Activated CD4-positive, CD25-positive, alpha-beta regulatory T cell treated with anti-CD3 and anti-CD28 coated beads, Interleukin-2, amount 50 U/mL, for 24 hours (primary cell): ENCODE data around the gene PDZRN3.
"Not testable (repeated sequence)": the region's sequence is repeated elsewhere in the genome, so short reads cannot be mapped to it uniquely, and the experiment has no call there.

Experiments used
- ATAC-seq, 2 donors: fragments of 150-1000 bp; cut with Tn5 transposase; one replicate each; pipeline ENCODE4 v1.10.0; 2021; ENCODE audit warnings: mild to moderate bottlenecking in 1 of 2, moderate library complexity in 1 of 2

Gene PDZRN3

DNA sequence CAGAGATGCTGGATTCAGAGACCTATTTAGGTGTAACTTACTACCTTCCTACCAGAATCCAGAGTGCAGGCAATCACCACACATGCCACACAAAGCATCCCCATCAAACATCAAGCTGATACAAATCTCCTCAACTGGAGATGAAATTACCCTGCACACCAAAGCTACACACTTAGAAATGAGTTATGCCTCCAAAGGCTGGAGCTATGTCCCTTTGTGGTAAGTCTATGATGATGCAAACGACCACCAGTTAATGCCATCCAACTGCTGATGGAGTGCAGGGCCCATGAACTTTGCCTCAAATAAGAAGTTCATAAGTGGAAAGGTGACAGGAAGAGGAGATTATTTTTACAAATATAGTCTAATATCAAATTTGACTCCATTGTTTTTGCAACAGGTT lies 38.1 kb downstream of the PDZRN3 start:
- no peak for ATAC-seq

DNA sequence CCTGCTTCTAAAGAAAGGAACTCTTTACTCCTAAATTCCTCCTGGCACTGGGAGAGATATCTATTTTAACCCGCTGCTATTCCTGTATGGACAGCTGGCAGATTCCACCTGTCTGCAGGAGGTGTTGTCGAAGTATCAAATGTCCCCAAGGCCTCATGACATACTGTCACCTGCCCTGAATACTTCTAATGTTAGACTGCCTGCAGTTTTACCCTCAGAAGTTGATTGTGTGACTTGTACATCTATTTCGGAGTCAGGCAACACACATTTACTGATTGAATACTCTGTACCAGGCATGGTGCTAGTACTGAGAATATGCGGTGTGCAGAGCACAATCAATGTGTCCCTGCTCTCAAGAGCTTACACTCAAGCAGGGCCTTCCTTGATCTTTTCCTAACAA lies 38.6 kb downstream of the PDZRN3 start:
- ATAC-seq = no peak

DNA sequence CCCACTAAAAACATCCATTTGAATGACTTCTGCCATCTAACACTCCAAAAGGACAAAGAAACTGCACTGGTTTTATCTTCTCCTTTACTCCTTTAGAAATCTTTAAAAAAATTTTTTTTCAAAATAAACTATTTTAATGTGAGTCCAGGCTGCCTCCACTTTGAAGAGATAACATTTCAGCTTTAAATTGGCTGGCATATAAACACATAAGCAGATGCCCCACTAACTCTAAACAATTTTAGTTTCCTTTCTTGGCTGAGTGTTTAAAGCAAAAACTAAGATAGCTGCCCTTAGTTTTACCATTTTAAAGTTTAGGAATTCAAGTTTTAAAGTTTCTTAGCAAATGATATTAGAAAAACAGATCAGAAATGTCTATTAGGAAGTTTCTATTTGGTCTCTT lies 39.9 kb downstream of the PDZRN3 start:
- no peak for ATAC-seq

GRCh38 chr3:73582535-73582934 lies 42.2 kb downstream of the PDZRN3 start:
- no peak for ATAC-seq

GRCh38 chr3:73581134-73581846 lies 43.5 kb downstream of the PDZRN3 start:
- ATAC-seq = no peak

DNA sequence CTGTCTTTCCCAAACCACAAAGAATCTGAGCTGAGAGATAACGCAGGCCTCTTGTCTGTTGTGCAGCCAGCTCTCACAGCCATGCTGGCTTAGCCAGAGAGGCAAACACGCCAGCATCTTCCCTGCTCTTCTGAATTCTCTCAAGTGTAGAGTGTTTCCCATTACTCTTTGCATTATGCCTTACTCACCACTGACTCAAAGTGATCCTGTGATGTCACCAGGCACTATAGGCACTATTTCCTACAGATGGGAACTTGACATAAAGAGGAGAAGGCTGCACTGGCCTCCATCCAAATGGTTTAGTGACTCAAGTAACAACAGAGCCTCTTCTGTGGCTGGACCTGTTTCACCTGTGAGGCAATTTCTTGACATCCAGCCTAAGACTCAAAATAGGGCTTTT lies 44.4 kb downstream of the PDZRN3 start:
- no peak for ATAC-seq

DNA sequence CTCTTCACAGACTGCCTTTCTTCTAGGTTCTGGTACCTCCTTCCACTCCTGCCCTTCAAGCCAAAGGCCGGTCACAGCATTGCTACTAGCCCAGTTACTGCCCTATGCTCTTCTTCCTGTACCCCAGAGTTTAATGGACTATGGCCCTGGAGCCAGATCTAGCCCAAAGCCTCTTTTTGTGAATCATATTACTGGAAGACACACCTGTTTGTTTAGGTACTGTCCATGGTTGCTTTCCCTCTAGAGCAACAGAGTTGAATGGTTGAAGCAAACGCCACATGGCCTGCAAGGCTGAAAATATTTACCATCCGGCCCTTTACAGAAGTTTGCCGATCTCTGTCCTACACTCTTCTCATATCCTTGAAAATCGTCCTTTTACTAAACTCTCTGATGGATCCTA lies 47.0 kb downstream of the PDZRN3 start:
- ATAC-seq = no peak

GRCh38 chr3:73576999-73577461 lies 47.7 kb downstream of the PDZRN3 start:
- ATAC-seq = no peak

DNA sequence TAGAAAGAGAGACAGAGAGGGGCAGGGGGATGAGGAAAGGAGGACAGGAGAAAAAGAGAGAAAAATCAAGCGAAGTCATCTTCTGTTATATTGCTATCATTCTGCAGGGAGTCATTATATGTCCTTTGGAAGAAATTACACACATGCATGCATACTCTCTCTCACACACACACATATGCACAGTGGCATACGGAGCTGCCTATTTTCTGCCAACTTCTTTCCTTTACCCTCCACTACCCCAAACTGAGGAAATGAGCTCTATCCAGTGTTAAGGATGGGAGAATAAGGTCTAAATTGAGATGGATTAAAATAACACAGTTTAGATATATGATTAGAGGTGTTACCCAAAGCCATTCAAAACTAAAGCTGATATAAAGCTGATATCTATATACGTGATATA lies 48.8 kb downstream of the PDZRN3 start:
- ATAC-seq = no peak

GRCh38 chr3:73575519-73575918 lies 49.2 kb downstream of the PDZRN3 start:
- no peak for ATAC-seq

GRCh38 chr3:73573204-73573603 lies 51.5 kb downstream of the PDZRN3 start:
- no peak for ATAC-seq

DNA sequence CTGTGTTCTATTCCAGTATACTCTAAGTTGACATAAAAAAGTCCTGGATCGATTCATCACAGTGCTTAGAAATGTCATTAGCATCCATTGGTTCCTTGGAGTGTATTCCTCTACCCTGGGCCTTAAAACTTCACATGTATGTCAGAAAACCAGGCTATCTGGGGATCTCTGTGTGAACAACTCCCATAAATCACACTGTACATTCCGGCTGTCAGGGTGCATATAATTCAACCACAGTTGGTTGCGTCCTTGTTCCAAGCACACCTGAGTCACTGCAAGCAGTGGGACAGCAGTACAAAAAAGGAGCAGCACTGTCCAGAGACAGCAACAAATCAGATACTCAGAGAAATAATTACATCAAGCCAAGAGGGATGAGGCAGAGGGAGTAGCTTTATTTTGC lies 52.4 kb downstream of the PDZRN3 start:
- ATAC-seq = no peak

DNA sequence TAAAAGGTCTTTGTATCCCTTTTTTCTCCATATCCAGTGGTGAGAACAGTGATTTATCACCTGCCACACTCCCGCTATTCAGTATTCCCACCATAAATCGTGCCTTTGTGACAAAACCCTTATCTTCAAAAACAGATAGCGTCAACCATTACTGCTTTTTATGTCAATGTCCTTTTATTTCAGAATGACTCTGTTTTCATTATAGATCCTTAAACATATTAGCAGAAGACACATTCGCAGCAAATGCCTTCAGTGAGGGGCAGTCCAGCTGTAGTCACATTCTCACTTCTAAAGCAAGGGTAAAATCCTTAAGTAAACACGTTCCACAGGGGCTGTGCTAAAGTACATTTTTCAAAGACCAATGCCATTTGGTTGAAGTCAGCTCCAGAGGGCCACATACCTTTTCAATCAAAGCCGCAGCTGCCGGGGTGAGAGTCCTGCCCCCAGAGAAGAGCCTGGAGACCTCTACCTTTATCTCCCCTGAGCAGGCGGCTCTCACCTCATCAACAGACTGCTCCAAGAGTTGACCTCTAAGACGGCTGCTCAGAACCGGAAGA lies 53.4 kb downstream of the PDZRN3 start:
- ATAC-seq = no peak

DNA sequence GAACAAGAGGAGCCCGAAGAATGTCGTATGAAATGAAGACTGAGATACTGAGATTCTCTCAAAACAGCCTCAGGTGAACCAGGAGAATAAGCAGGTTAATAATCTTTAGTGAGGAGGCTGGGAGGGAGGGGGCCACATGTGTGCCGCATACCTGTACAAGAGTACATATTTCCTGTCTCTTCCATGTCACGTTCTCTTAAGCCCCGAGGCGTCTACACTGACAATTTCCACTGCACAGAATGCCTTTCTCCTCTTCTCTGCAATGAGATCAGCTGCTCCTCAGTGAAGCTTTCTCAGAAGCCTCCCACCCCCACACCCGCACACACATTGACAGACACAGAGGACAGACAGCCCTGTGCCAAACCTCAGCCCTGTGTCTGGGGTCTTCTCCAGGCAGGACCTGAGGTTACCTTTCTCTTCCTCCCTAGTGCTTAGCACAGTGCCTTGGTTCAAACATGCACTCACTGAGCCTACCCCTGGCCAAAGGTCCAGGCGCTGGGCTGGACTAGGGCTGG lies 55.4 kb downstream of the PDZRN3 start:
- ATAC-seq = no peak

- ATAC-seq = no peak
Measured at GRCh38 chr3:73568371-73568862, 56.3 kb downstream of the PDZRN3 start.

GRCh38 chr3:73565374-73565773 lies 59.4 kb downstream of the PDZRN3 start:
- not testable (repeated sequence) for ATAC-seq

GRCh38 chr3:73563896-73564582 lies 60.7 kb downstream of the PDZRN3 start:
- ATAC-seq = no peak

- ATAC-seq = no peak
Measured at GRCh38 chr3:73561494-73561893, 63.2 kb downstream of the PDZRN3 start.

GRCh38 chr3:73559749-73560148 lies 65.0 kb downstream of the PDZRN3 start:
- ATAC-seq = no peak

DNA sequence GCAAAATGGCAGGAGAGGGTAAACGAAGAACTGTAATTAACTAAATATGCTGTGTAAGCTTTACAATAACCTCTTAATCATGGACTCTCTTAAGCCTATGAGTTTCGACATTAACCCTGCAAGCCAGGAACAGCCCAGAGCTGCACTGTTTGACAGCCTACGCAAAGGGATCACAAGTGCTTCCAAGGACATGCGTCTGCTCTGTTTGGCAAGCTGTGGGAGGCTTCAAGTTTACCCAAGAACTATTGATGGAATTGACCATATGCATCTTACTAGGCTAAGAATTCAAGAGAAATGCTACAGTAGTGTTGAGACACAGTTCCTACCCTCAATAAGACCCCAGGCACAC lies 66.0 kb downstream of the PDZRN3 start:
- no peak for ATAC-seq

DNA sequence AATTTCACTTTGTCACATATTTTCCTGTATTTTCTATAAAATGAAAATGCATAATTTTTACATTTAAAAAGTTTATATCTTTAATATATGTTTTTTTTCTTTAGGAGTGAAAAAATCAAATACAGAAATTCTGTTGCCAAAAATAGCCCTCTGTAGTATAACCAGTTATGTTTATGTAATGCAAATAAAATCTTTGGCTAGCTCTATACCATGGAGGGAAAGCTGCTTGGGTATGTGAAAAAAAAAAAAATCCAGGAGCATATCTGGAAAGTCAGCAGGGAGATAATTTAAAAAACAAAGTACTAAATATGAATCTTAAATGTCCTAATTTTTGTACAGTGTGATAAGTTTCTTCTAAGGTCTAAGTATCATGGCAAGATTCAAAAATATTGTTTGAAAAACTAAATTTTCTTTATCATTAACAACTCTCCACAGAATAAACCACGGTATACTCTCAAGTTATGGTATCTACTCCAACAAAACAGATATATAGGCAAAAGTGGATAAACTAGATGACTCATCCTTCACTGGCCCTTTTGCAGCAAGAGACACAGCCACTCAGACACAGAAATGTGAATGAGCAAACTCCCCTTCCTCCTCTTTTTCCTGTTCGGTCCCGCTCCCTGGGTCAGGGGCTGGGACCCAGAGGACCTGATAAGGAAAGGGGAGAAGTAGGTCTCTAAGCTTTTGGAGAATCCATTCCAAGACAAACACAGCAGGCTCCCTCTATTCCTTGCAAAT lies 66.6 kb downstream of the PDZRN3 start:
- no peak for ATAC-seq

GRCh38 chr3:73556520-73557372 lies 68.0 kb downstream of the PDZRN3 start:
- no peak for ATAC-seq
